DOHH2 (cell line): ENCODE data around the gene ADTRP.

Source experiments
- EZH2phosphoT487 ChIP-seq: fragments of 200-600 bp; sonication (generic); IDR thresholded peaks from 2 replicates; pipeline ENCODE4 v1.6.1; 2017; ENCODE audit warnings: borderline replicate concordance, mild to moderate bottlenecking, antibody characterized with exemption, low read length, moderate library complexity, mixed read lengths
- TF ChIP-seq, protein P1 (sequence below): fragments of 200-600 bp; sonication (generic); IDR thresholded peaks from one replicate; pipeline ENCODE4 v1.5.1; 2014; ENCODE audit warnings: antibody characterized with exemption, mild to moderate bottlenecking, low read depth, low read length; ENCODE audit not compliant: poor library complexity, severe bottlenecking

DNA sequence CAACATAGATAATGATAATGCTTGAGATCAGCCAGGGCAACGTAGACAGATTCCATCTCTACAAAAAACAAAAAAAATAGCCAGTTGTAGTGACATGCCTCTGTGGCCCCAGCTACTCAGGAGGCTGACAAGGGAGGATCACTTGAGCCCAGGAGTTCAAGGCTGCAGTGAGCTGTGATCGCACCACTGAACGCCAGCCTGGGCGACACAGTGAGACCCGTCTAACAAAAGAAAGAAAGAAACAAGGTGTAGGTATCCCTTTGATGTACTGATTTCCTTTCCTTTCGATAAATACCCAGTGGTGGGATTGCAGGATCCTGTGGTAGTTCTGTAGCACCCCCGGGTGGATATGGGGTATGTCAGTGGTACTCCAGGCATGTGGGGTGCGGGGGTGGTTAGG lies 48.2 kb upstream of the ADTRP start:
- TF ChIP-seq, protein P1, sequence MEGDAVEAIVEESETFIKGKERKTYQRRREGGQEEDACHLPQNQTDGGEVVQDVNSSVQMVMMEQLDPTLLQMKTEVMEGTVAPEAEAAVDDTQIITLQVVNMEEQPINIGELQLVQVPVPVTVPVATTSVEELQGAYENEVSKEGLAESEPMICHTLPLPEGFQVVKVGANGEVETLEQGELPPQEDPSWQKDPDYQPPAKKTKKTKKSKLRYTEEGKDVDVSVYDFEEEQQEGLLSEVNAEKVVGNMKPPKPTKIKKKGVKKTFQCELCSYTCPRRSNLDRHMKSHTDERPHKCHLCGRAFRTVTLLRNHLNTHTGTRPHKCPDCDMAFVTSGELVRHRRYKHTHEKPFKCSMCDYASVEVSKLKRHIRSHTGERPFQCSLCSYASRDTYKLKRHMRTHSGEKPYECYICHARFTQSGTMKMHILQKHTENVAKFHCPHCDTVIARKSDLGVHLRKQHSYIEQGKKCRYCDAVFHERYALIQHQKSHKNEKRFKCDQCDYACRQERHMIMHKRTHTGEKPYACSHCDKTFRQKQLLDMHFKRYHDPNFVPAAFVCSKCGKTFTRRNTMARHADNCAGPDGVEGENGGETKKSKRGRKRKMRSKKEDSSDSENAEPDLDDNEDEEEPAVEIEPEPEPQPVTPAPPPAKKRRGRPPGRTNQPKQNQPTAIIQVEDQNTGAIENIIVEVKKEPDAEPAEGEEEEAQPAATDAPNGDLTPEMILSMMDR: no peak
- TF ChIP-seq EZH2phosphoT487: no peak
